K562 (cell line): ENCODE measurements around the gene TTYH2. TPM values are rescaled to one million over a fixed set of nuclear protein-coding genes. Genes with fewer than 3 reads are reported as not detected.

Experiments
- CREB5 ChIP-seq: fragments of 250-450 bp; sonication (Bioruptor Pico); IDR thresholded peaks from 2 replicates; pipeline ENCODE4 v1.5.0; 2020; ENCODE audit warnings: mild to moderate bottlenecking
- CREBBP ChIP-seq: IDR thresholded peaks from one replicate; pipeline ENCODE4 v1.6.1; 2012; ENCODE audit warnings: low read depth, mild to moderate bottlenecking, control low read depth, inconsistent platforms, low read length
- GATA2 ChIP-seq: sonication (generic); formaldehyde crosslinking; IDR thresholded peaks from 2 replicates; pipeline ENCODE4 v1.4.0; 2020; ENCODE audit warnings: mild to moderate bottlenecking, missing genetic modification reagents
- NCOR1 ChIP-seq: fragments of 450-650 bp; IDR thresholded peaks from 2 replicates; pipeline ENCODE4 v1.6.1; 2016; ENCODE audit warnings: mild to moderate bottlenecking, moderate library complexity
- NR3C1 ChIP-seq: sonication (generic); formaldehyde crosslinking; IDR thresholded peaks from 2 replicates; pipeline ENCODE4 v1.8.1; 2022; ENCODE audit warnings: missing genetic modification reagents
- ZKSCAN3 ChIP-seq: fragments of 250-450 bp; sonication (Bioruptor Pico); IDR thresholded peaks from 2 replicates; pipeline ENCODE4 v1.4.0; 2020
- ZNF184 ChIP-seq: sonication (generic); formaldehyde crosslinking; IDR thresholded peaks from 2 replicates; pipeline ENCODE4 v1.5.0; 2020; ENCODE audit warnings: missing genetic modification reagents
- polyA plus RNA-seq, 8 experiments: library from polyadenylated mRNA; depleted of rRNA in 4 of 8; stranded (reverse) in 5 of 8; unstranded in 3 of 8; fragments of >200 nt; fragmentation: Nextera tagmentation in 2 of 8; fragmentation: Illumina TruSeq in 1 of 8; extraction: Ambion mirVana in 2 of 8; extraction: Trizol in 1 of 8; gene quantifications; 2 replicates each; pipeline versions ENCODE4 v1.2.1 to v1.2.3, GENCODE V29; 2011 to 2014; ENCODE audit warnings: inconsistent platforms in 1 of 8, missing spikeins in 1 of 8
- total RNA-seq, 7 experiments: library from RNA; depleted of rRNA in 6 of 7; stranded (reverse); fragments of >200 nt in 6 of 7; fragmentation: Illumina TruSeq in 2 of 7; extraction: Trizol in 2 of 7; gene quantifications; 2 replicates each; pipeline versions ENCODE4 v1.2.1 to v1.2.3, GENCODE V29; 2011 to 2021; ENCODE audit warnings: low replicate concordance in 1 of 7
- TF ChIP-seq, protein P1 (sequence below): fragments of 200-600 bp; sonication (generic); IDR thresholded peaks from one replicate; pipeline ENCODE4 v1.6.1; 2012; ENCODE audit warnings: mild to moderate bottlenecking, low read depth, low read length, inconsistent platforms
- TF ChIP-seq, protein P2 (sequence below), 2 experiments: fragments of 150-350 bp in 1 of 2; IDR thresholded peaks; 2 replicates each; pipeline ENCODE4 v1.6.1; 2012 to 2016; ENCODE audit warnings: low read depth in 2 of 2, low read length in 2 of 2, mild to moderate bottlenecking in 1 of 2, moderate library complexity in 1 of 2
- TF ChIP-seq, protein P3 (sequence below): fragments of 250-450 bp; sonication (Bioruptor Pico); IDR thresholded peaks from 2 replicates; pipeline ENCODE4 v1.5.0; 2021

TTYH2 gene
- total and polyA plus RNA-seq, 9 of the 15 experiments (the other 6 are each of a cell fraction or from before 2014, with no cell fraction given), result 0.03 to 2.0 (median 0.91) TPM

DNA sequence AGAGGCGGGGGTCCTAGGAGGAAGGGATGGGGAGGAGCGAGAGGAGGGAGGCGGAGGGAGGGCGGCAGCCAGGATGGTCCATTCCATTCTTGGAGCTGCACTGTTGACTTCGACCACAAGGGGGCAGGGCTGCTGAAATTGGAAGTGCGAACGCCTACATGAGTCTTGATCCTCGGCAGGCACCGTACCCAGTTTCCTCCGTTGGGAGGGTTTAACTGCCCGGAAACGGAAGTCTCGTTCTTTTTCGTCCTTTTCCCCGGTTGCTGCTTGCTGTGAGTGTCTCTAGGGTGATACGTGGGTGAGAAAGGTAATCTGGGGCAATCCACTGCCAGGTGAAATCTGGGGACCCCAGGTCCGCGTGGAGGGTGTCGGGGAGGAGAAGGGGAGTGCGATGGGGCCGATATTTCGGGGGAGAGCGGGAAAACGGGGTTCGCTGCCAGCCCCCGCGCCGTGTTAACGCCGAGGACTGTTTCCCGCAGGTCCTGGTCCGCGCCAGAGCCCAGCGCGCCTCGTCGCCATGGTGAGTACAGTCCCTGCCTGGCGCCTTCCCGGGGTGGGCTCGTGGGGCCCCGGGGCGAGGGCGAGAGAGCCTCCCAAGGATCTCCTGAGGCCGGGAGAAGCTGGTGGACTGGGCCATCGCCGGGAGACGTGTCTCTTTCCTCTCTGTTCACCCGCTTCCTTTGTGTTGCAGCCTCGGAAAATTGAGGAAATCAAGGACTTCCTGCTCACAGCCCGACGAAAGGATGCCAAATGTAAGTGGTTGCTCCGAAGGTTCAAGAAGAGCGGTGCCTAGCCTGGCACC, 9.7 kb upstream of the TTYH2 start, which contains the start of gene RPL38 (continued):
- TF ChIP-seq, protein P1, sequence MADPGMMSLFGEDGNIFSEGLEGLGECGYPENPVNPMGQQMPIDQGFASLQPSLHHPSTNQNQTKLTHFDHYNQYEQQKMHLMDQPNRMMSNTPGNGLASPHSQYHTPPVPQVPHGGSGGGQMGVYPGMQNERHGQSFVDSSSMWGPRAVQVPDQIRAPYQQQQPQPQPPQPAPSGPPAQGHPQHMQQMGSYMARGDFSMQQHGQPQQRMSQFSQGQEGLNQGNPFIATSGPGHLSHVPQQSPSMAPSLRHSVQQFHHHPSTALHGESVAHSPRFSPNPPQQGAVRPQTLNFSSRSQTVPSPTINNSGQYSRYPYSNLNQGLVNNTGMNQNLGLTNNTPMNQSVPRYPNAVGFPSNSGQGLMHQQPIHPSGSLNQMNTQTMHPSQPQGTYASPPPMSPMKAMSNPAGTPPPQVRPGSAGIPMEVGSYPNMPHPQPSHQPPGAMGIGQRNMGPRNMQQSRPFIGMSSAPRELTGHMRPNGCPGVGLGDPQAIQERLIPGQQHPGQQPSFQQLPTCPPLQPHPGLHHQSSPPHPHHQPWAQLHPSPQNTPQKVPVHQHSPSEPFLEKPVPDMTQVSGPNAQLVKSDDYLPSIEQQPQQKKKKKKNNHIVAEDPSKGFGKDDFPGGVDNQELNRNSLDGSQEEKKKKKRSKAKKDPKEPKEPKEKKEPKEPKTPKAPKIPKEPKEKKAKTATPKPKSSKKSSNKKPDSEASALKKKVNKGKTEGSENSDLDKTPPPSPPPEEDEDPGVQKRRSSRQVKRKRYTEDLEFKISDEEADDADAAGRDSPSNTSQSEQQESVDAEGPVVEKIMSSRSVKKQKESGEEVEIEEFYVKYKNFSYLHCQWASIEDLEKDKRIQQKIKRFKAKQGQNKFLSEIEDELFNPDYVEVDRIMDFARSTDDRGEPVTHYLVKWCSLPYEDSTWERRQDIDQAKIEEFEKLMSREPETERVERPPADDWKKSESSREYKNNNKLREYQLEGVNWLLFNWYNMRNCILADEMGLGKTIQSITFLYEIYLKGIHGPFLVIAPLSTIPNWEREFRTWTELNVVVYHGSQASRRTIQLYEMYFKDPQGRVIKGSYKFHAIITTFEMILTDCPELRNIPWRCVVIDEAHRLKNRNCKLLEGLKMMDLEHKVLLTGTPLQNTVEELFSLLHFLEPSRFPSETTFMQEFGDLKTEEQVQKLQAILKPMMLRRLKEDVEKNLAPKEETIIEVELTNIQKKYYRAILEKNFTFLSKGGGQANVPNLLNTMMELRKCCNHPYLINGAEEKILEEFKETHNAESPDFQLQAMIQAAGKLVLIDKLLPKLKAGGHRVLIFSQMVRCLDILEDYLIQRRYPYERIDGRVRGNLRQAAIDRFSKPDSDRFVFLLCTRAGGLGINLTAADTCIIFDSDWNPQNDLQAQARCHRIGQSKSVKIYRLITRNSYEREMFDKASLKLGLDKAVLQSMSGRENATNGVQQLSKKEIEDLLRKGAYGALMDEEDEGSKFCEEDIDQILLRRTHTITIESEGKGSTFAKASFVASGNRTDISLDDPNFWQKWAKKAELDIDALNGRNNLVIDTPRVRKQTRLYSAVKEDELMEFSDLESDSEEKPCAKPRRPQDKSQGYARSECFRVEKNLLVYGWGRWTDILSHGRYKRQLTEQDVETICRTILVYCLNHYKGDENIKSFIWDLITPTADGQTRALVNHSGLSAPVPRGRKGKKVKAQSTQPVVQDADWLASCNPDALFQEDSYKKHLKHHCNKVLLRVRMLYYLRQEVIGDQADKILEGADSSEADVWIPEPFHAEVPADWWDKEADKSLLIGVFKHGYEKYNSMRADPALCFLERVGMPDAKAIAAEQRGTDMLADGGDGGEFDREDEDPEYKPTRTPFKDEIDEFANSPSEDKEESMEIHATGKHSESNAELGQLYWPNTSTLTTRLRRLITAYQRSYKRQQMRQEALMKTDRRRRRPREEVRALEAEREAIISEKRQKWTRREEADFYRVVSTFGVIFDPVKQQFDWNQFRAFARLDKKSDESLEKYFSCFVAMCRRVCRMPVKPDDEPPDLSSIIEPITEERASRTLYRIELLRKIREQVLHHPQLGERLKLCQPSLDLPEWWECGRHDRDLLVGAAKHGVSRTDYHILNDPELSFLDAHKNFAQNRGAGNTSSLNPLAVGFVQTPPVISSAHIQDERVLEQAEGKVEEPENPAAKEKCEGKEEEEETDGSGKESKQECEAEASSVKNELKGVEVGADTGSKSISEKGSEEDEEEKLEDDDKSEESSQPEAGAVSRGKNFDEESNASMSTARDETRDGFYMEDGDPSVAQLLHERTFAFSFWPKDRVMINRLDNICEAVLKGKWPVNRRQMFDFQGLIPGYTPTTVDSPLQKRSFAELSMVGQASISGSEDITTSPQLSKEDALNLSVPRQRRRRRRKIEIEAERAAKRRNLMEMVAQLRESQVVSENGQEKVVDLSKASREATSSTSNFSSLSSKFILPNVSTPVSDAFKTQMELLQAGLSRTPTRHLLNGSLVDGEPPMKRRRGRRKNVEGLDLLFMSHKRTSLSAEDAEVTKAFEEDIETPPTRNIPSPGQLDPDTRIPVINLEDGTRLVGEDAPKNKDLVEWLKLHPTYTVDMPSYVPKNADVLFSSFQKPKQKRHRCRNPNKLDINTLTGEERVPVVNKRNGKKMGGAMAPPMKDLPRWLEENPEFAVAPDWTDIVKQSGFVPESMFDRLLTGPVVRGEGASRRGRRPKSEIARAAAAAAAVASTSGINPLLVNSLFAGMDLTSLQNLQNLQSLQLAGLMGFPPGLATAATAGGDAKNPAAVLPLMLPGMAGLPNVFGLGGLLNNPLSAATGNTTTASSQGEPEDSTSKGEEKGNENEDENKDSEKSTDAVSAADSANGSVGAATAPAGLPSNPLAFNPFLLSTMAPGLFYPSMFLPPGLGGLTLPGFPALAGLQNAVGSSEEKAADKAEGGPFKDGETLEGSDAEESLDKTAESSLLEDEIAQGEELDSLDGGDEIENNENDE, result no peak
- TF ChIP-seq CREB5 (CRISPR knock-in tag), result no peak
- no peak for TF ChIP-seq ZNF184 (CRISPR knock-in tag)
- TF ChIP-seq CREBBP, result no peak
- no peak for TF ChIP-seq GATA2 (CRISPR knock-in tag)
- TF ChIP-seq, protein P2, sequence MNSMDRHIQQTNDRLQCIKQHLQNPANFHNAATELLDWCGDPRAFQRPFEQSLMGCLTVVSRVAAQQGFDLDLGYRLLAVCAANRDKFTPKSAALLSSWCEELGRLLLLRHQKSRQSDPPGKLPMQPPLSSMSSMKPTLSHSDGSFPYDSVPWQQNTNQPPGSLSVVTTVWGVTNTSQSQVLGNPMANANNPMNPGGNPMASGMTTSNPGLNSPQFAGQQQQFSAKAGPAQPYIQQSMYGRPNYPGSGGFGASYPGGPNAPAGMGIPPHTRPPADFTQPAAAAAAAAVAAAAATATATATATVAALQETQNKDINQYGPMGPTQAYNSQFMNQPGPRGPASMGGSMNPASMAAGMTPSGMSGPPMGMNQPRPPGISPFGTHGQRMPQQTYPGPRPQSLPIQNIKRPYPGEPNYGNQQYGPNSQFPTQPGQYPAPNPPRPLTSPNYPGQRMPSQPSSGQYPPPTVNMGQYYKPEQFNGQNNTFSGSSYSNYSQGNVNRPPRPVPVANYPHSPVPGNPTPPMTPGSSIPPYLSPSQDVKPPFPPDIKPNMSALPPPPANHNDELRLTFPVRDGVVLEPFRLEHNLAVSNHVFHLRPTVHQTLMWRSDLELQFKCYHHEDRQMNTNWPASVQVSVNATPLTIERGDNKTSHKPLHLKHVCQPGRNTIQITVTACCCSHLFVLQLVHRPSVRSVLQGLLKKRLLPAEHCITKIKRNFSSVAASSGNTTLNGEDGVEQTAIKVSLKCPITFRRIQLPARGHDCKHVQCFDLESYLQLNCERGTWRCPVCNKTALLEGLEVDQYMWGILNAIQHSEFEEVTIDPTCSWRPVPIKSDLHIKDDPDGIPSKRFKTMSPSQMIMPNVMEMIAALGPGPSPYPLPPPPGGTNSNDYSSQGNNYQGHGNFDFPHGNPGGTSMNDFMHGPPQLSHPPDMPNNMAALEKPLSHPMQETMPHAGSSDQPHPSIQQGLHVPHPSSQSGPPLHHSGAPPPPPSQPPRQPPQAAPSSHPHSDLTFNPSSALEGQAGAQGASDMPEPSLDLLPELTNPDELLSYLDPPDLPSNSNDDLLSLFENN (IDR thresholded peaks at IDR 0.05; ENCODE audit: low read depth in 2 of 2, low read length in 2 of 2), result peak in 1 of 2 experiments; percentile 18; a peak in 1 of 4 replicates
- TF ChIP-seq, protein P3, sequence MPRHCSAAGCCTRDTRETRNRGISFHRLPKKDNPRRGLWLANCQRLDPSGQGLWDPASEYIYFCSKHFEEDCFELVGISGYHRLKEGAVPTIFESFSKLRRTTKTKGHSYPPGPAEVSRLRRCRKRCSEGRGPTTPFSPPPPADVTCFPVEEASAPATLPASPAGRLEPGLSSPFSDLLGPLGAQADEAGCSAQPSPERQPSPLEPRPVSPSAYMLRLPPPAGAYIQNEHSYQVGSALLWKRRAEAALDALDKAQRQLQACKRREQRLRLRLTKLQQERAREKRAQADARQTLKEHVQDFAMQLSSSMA (CRISPR knock-in tag), result no peak
- TF ChIP-seq ZKSCAN3 (CRISPR knock-in tag), result no peak
- peak; percentile 57 for TF ChIP-seq NCOR1
- TF ChIP-seq NR3C1 (CRISPR knock-in tag), result no peak
